ENCODE data around the gene PMM1.

DNA sequence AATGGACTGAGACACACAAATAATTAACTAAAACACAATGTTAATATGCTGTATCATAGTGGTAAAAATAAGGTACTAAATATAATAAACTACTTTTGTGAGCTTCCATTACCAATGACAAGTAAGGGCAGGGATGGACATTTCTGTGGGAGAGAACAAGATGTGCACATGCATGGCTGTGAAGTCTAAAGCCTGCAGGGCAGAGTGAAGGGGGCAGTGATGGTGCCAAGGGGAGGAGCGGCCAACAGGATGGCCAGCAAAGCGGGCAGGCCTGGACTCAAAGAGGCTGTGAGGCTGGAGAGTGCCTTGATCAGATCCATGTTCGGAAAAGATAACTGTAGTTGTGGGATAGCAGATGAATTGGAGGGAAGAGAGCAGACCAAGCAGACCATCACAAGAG lies 18.7 kb upstream of the PMM1 start:
- TF ChIP-seq, protein P1, sequence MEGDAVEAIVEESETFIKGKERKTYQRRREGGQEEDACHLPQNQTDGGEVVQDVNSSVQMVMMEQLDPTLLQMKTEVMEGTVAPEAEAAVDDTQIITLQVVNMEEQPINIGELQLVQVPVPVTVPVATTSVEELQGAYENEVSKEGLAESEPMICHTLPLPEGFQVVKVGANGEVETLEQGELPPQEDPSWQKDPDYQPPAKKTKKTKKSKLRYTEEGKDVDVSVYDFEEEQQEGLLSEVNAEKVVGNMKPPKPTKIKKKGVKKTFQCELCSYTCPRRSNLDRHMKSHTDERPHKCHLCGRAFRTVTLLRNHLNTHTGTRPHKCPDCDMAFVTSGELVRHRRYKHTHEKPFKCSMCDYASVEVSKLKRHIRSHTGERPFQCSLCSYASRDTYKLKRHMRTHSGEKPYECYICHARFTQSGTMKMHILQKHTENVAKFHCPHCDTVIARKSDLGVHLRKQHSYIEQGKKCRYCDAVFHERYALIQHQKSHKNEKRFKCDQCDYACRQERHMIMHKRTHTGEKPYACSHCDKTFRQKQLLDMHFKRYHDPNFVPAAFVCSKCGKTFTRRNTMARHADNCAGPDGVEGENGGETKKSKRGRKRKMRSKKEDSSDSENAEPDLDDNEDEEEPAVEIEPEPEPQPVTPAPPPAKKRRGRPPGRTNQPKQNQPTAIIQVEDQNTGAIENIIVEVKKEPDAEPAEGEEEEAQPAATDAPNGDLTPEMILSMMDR (conservative IDR thresholded peaks at IDR 0.05) = no peak
- no peak for TF ChIP-seq EZH2 (IDR thresholded peaks at IDR 0.05; ENCODE audit: low read depth)

Data from PC-9 (cell line).